ENCODE measurements around the gene TSNAX.

- TF ChIP-seq CTCF (IDR thresholded peaks at IDR 0.05) (no peak), POLR2A (IDR thresholded peaks at IDR 0.05) (no peak)
Observed at GRCh38 chr1:231610388-231610787, 81.9 kb downstream of the TSNAX start.

Measured in adrenal gland (tissue), 5 donors.